Measurements from ENCODE around the gene VWA8.
"Not testable (repeated sequence)": the region's sequence is repeated elsewhere in the genome, so short reads cannot be mapped to it uniquely, and the experiment has no call there.

The VWA8 gene

DNA sequence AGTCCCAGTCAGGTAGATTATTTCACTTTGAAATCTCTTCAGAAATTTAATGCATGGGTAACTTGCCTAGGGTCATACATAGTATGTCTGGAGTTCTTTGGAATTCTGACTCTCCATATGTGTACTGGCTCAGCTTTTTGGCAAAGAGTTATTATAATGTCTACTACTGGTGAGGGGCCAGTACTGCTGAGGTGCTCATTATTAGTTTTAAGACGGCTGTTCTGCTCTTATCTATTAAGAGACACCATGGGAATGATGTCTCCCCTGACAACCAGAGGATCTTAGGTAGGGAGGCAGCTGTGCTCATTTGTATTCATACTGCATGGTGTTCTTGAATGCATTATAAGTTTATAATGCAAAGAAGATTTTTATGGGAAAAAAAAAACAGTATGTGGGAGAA is 319.5 kb downstream of the VWA8 start:
- no peak for DNase-seq

DNA sequence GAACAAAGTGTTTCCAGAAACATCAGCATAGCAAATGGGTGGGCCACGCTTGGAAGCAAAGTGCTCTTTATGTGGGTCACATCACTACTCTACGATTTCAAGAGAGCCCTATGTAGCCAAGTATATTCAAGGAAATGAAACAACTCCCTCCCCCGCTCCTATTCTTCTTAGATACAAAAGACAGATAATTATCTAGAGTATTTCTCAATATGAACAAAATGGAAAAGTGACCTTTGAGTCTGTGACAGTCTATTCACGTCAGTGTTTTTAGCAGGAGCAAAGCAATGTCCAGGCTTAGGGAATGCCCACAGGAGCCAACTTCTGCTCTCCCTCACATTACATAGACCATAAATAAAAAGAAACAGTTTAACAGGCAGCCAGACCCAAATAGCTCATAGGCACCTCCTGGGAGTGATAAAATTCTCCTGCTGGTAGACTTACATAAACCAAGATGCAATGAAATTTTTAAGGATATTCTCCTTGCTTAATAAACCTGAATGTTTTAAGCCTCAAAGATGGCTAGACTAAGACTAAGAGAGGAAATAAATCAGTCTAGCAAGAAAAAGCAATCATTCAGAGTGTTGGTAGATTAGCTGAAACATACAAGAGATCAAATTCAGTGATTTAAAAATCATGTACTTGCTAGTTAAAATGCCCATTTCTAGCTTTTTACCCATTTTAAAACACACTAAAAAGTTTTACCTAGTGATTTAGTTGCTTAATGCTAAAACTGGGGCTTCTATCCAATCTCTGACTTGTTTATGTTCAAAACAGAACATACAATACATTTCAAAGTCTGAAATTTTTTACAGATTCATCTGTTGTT is 320.7 kb downstream of the VWA8 start:
- no peak for DNase-seq

DNA sequence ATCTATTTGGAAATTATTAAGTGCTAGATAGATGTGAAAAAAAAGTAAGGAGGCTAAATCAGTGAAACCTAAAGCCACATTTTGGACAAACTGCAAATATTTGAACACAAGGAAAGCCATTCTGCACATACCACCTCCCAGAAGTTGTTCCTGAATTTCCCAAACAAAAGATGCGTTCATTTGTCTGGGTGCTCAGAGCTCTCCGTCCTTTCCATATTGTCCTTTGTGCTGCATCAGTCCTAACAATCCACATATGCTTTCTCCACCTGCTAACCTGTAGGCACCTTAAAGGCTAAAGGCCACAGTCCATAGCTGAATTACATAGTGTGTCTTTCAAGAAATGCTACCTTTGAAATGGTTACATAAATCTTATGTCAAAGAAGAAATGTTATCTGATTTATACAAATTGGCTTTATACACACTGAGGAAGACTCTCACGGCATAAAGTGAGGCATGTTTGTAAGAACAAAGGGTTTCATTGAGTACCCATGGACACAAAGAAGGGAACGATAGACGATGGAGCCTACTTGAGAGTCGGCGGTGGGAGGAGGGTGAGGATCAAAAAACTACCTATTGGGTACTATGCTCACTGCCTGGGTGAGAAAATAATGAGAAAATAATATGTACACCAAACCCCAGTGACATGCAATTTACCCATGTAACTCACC is 321.5 kb downstream of the VWA8 start:
- no peak for DNase-seq

DNA sequence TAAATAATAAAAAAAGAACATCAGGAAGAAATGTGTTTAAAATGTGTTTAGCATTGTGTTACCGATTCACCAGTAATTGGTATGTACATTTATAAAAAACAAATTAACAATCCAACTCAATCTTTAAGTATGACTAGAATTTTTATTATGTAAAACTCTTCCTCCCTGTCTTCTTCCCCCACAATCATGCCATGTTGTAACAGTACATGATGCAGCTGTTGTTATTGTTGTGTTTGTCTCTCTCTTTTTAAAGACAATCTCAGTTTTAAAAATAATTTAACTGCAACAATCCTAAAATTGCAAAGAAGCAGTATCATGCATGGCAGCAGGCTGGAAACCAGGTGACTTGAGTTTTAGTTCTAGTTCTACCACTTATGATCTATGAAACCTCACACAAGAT is 323.3 kb downstream of the VWA8 start:
- DNase-seq, result no peak

DNA sequence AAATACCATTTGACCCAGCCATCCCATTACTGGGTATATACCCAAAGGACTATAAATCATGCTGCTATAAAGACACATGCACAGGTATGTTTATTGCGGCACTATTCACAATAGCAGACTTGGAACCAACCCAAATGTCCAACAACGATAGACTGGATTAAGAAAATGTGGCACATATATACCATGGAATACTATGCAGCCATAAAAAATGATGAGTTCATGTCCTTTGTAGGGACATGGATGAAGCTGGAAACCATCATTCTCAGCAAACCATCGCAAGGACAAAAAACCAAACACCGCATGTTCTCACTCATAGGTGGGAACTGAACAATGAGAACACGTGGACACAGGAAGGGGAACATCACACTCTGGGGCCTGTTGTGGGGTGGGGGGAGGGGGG is 323.9 kb downstream of the VWA8 start:
- DNase-seq, result not testable (repeated sequence)

- not testable (repeated sequence) for DNase-seq
Observed at GRCh38 chr13:41636590-41636989, 324.3 kb downstream of the VWA8 start.

- no peak for DNase-seq
Observed at GRCh38 chr13:41634407-41634806, 326.5 kb downstream of the VWA8 start.

DNA sequence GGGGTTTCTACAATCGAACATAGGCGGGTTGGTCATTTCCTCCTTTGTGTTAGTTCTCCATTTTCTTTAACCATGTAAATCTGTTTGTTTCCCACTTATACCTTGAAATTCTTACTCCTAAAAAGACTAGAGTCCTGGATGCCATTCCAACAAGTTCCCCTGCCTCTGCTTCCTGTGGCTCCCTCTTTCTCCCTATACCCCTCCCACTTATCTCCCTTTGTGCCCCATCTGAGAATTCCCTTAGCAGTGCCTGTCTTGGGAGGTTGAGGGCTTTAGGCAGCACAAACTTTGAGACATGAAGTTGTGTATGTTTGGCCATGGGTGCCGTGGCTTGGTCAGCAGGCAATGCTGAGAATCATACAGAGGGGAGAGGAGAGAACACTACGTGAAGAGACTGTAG is 327.1 kb downstream of the VWA8 start:
- no peak for DNase-seq

DNA sequence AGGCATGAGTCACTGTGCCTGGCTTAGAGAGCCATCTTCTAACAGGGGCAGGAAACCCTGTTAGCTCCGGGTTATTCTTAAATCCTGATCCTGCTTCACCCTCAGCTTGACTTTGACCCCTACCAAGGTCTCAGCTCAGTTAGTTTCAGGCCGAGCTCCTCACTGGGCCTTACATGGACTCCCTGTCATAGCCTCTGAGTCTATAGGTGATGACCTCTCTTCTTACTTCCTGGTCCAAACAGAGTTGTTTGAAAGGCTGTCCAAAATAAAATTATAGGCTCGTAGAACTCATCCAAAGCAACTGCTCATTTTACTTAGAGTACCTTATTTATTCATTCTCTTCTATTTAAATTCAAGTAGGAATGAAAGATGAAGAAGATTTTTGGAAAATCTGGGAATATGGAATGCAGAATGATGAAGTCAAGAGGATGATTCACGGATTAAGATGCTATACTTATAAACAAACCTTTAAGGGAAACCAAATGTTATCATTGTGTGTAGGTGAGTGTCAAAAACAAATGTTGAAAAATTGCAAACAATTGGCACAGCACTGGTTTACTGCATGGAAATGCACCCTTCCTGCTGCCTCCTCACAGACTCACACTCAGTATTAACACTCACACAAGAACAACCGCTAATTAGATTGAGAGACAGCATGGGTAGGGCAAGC is 329.5 kb downstream of the VWA8 start:
- no peak for DNase-seq

DNA sequence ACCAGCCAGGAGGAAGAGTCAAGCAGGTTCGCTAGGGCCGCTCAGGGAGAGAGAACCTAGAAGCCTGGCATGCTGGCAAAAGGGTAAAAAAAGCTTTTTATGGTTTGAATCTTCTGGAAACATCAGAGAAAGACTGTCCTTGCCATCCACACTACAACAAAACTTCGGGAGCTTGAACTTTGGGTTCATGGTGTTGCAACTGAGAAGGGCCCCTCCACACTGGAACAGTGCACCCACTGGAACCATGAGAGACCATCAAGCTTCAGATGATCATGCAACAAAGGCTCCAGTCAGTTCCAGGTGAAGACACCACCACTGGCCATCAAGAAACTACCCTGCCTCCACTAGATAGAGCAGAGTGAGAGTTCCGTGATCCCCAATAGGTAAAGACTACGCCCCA is 333.5 kb downstream of the VWA8 start:
- no peak for DNase-seq

- DNase-seq, result no peak
Observed at GRCh38 chr13:41624041-41624440, 336.9 kb downstream of the VWA8 start.

DNA sequence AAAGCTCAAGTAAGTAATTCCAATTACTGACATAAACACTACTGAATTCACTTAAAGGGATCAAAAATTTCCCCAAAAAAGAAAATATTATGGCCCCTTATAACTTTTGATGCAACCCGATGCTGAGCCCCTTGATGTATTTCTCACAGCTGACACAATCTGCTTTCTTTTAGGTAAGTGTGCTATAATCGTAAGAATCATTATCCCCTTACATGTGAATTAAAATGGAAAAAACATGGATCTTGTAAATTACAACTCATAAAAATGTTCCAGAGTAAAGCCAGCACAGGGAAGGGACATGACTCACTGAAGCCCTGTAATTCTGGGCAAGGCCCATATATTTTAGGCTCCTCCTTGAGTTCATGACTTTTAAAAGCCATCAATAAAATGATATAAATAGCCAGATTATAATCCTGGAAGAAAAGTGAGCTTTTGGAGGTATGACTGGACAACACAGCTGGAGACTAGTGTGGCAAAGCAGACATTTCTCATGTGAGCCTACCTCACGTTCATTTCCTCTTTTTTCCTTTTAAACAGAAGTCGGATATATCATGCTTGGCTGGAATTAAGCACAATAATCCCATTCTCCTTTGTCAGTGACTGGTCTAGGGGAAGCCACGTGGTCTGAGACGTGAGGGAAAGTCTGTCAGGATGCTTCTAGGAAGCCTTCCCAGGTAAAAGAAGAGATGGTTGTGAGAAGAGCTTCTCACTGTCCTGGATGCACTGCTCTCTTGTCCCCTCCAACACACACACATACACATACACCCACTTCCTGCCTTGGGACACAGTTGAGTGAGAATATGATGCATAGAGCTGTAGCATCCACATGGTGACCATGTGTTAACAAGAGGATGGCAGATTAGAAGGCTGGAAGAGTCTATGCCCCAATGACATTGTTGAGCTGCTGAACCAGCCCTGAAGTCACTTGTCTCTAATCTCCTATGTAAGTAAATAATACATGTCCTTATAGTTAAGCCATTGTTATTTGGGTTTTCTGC is 338.2 kb downstream of the VWA8 start:
- DNase-seq, result no peak

DNA sequence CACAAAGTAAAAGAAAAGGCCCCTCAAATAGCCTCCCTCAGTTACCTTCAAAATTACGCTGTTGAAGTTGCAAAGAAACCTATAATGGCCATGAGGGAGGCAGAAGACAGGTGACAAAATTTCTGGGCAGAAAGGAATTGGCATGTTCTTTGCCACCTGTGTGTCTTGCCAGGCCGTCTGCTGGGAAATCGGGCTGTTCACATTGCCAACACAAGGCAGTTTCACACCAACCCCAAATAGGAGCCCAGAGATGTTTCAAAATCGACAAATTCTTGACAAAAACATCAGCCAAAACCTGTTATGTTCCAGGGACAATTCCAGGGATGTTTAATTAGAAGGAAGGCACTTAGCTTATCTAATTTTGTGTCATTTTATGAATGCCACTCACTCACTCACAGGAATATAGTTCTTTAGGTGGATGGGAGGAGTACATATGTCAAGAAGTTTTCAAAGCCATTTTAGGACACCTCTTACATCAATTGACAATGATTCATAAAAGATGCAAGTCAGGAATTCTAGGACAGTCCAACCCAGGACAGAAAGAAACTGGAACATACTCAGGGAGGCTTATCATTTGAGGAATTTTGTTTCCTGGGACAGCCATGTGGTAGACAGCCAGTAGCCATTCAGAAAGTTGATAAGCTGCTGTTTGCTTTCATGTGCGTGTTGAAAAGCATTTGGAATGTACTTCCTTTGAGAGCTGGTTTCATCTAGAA is 339.0 kb downstream of the VWA8 start:
- no peak for DNase-seq

DNA sequence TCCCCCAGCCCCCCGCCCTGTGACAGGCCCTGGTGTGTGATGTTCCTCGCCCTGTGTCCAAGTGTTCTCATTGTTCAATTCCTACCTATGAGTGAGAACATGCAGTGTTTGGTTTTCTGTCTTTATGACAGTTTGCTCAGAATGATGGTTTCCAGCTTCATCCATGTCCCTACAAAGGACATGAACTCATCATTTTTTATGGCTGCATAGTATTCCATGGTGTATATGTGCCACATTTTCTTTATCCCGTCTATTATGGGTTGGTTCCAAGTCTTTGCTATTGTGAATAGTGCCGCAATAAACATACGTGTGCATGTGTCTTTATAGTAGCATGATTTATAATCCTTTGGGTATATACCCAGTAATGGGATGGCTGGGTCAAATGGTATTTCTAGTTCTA is 343.3 kb downstream of the VWA8 start:
- DNase-seq, result not testable (repeated sequence)

DNA sequence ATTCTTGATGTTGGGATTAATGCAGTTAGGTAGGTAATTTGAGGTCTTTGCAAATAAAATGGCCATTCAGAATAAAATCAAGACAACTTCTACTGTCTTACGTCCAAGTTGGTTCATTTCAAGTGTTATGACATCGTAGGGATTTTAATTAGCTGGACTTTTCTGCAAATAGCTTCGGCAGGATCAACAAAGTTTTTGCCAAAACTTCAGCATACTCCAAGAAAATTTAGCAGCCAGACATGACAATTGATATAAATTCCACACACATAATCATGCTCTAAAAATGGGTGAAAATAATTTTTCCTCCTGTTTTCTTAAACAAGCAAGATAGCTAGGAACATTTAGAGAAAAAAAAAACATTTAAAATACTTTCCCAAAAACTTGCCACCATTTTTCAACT is 344.8 kb downstream of the VWA8 start:
- DNase-seq, result no peak

- no peak for DNase-seq
Observed at GRCh38 chr13:41615528-41615855, 345.4 kb downstream of the VWA8 start.

DNA sequence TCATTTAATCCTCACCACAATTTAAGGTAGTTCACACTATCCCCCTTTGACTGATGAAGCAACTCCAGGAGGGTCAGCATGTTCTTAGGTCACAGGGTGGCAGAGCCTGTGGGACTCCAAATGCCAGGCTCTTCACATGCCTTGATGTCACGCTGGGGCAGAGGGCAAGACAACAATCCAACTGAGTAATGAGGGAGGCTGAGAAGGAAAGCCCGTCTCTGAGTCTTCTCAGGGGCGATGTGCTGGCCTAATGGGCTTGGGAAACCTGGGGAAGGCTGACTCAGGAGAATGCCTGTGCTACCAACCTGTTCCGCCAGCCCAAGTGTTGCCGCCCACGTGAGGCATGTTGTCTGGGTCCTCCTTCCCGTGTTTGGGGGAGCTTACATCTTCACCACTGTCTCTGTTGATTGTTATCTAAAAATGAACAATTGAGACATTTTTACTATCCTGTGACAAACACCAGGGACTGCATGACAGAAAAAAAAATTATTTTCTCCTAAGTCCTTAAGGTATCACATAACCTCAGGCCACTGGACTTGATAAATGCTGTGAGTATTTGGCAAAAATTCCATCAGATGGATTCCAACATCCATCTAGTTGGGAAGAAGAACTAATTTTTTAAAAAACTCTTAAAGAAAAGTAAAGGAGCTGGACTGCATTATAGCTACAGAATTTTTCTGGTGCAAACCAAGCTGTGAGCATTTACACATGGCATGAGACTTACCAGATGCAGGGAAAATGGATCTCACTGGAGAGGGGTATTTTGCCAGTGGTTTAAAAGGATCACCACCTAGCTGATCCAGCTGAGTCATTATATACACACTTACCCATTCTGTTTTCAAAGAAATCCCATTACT is 346.0 kb downstream of the VWA8 start:
- DNase-seq, result peak; percentile 91

DNA sequence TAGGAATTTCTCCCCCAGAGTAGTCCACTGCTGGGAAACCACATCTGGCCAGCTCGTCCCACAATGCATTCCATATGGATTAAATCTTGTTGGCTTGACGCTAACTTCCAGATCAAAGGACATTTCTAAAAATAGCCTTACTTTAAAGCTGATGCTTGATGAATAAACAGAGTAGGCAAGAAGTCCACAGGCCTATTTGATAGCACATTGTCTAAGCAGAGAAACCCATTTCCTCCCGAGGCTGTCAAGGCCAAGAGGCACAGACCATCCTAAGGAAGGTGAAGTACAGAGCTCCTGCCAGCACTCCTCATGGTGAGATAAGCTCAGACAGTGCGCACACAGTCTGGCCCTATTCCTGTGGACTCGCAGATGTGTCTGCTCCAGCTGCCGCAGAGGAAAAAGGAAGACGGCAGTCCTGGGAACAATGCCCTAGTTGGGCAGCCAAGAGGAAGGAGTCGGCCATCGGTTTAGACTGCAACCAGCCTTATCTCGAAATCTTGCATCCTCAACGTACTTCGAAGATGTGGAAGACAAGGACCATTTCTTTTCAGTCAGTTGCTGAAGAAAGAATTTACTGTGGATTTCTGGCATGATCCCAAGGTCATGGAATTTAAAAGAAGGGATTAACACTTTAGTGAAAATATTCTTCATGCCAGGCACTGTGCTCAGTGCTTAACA is 346.8 kb downstream of the VWA8 start:
- peak; percentile 88 for DNase-seq

GRCh38 chr13:41613471-41613870 is 347.4 kb downstream of the VWA8 start:
- peak; percentile 79 for DNase-seq

GRCh38 chr13:41611385-41611784 is 349.5 kb downstream of the VWA8 start:
- no peak for DNase-seq

- DNase-seq, result peak; percentile 80
Observed at GRCh38 chr13:41610404-41610803, 350.5 kb downstream of the VWA8 start.
